Prostate gland (tissue), 2 donors: ENCODE measurements around the gene SLC5A10. TPM values are rescaled to one million over a fixed set of nuclear protein-coding genes. Genes with fewer than 3 reads are reported as not detected.
"Not testable (repeated sequence)": the region's sequence is repeated elsewhere in the genome, so short reads cannot be mapped to it uniquely, and the experiment has no call there.

Experiments used
- DNase-seq: peaks from one replicate; pipeline ENCODE4 v3.0.0-alpha.2; 2019; ENCODE audit warnings: low spot score
- H3K27ac ChIP-seq, 2 donors: fragments of 200-600 bp; sonication (generic); 2 replicates each; pipeline ENCODE4 v1.5.1; 2017 to 2019
- H3K27me3 ChIP-seq: fragments of 200-600 bp; sonication (generic); replicated peaks from 2 replicates; pipeline ENCODE4 v1.5.1; 2019; ENCODE audit not compliant: insufficient read depth
- H3K36me3 ChIP-seq, 2 donors: fragments of 200-600 bp; sonication (generic); 1 replicate in 1 of 2; 2 replicates in 1 of 2; pipeline versions ENCODE4 v1.5.1 to v1.8.1; 2017 to 2019
- H3K4me1 ChIP-seq: fragments of 200-600 bp; sonication (generic); replicated peaks from 2 replicates; pipeline ENCODE4 v1.5.1; 2019
- H3K4me3 ChIP-seq, 2 donors: fragments of 200-600 bp; sonication (generic); 2 replicates each; pipeline ENCODE4 v1.5.1; 2017 to 2019
- H3K9me3 ChIP-seq: fragments of 200-600 bp; sonication (generic); 2 replicates; pipeline ENCODE4 v1.5.1; 2017
- POLR2A ChIP-seq: fragments of 450-650 bp; IDR thresholded peaks from one replicate; pipeline ENCODE4 v1.6.1; 2016; ENCODE audit warnings: antibody characterized with exemption, mild to moderate bottlenecking
- POLR2AphosphoS5 ChIP-seq: sonication (generic); formaldehyde crosslinking; IDR thresholded peaks from one replicate; pipeline ENCODE4 v1.6.1; 2017; ENCODE audit warnings: antibody characterized with exemption
- WGBS: methylation state at CpG from one replicate; pipeline ENCODE4 v1.1.5; 2018; 5-methylcytosine and 5-hydroxymethylcytosine counted together
- intact Hi-C: fragments of 100-400 bp; cut with DNase I; formaldehyde crosslinking; loops from one replicate; pipeline ENCODE4 v1.14.2; 2022
- total RNA-seq, 2 donors: library from RNA; depleted of rRNA; stranded (reverse); fragments of >200 nt; gene quantifications; one replicate each; pipeline ENCODE4 v1.1.0, GENCODE V29; 2016
- TF ChIP-seq, protein P1 (sequence below), 4 experiments: fragments of 200-600 bp in 2 of 4; fragments of 450-650 bp in 2 of 4; sonication (generic) in 2 of 4; IDR thresholded peaks; 1 replicate in 3 of 4; 2 replicates in 1 of 4; pipeline ENCODE4 v1.5.1; 2016 to 2019; ENCODE audit warnings: antibody characterized with exemption in 4 of 4, mild to moderate bottlenecking in 2 of 4, moderate library complexity in 2 of 4

SLC5A10 gene
- total RNA-seq, 2 donors from 2014 or later: not detected

DNA sequence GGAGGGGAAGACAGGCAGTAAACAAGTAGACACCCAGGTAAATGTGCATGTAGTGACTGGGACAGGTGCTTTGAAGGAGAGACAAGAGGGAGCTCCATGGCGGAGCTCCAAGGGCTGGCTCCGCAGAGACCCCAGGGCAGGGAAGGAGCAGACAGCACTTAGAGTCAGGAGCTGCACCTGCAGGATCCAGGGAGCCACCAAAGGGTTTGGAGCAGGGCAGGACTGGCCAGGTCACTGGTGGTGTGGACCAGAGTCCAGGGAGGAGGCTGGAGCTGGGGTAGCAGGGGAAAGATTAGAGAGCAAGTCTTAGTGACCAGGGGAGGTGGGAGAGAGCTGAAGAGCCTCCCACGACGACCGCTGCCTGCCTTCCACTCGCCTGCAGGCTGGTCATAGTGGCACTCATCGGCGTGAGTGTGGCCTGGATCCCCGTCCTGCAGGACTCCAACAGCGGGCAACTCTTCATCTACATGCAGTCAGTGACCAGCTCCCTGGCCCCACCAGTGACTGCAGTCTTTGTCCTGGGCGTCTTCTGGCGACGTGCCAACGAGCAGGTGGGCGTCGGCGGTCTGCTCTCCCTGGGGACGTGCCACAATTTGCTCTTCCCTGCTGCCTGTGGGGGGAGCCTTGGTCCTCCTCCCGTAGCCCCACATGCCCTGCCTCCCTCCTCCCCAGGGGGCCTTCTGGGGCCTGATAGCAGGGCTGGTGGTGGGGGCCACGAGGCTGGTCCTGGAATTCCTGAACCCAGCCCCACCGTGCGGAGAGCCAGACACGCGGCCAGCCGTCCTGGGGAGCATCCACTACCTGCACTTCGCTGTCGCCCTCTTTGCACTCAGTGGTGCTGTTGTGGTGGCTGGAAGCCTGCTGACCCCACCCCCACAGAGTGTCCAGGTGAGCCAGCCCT, 67.3 kb downstream of the SLC5A10 start:
- no peaks in the 10 kb centered on the region for H3K27me3 ChIP-seq
- no peak for TF ChIP-seq POLR2A
- TF ChIP-seq, protein P1, sequence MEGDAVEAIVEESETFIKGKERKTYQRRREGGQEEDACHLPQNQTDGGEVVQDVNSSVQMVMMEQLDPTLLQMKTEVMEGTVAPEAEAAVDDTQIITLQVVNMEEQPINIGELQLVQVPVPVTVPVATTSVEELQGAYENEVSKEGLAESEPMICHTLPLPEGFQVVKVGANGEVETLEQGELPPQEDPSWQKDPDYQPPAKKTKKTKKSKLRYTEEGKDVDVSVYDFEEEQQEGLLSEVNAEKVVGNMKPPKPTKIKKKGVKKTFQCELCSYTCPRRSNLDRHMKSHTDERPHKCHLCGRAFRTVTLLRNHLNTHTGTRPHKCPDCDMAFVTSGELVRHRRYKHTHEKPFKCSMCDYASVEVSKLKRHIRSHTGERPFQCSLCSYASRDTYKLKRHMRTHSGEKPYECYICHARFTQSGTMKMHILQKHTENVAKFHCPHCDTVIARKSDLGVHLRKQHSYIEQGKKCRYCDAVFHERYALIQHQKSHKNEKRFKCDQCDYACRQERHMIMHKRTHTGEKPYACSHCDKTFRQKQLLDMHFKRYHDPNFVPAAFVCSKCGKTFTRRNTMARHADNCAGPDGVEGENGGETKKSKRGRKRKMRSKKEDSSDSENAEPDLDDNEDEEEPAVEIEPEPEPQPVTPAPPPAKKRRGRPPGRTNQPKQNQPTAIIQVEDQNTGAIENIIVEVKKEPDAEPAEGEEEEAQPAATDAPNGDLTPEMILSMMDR (IDR thresholded peaks at IDR 0.05): no peak
- TF ChIP-seq POLR2AphosphoS5: no peak
- intact Hi-C loops: no loop called here
- no peak for DNase-seq
- H3K27ac ChIP-seq: no peak overlapping the region
- H3K9me3 ChIP-seq: no peaks in the 10 kb centered on the region
- 57% methylated on average over 27 of the region's 27 CpGs for WGBS
- no peaks in the 10 kb centered on the region for H3K4me1 ChIP-seq
- no peak overlapping the region for H3K4me3 ChIP-seq
- no peaks in the 10 kb centered on the region for H3K36me3 ChIP-seq

GRCh38 chr17:19020016-19020415, 68.1 kb downstream of the SLC5A10 start:
- Histone ChIP-seq H3K27me3 (no peaks in the 10 kb centered on the region), H3K27ac (no peak overlapping the region), H3K4me1 (no peaks in the 10 kb centered on the region), H3K9me3 (no peaks in the 10 kb centered on the region), H3K36me3 (no peaks in the 10 kb centered on the region), H3K4me3 (no peak overlapping the region)
- intact Hi-C loops: no loop called here
- 90% methylated on average over 3 of the region's 3 CpGs for WGBS
- TF ChIP-seq POLR2AphosphoS5 (no peak), POLR2A (no peak)
- TF ChIP-seq, protein P1 (IDR thresholded peaks at IDR 0.05): no peak
- no peak for DNase-seq

DNA sequence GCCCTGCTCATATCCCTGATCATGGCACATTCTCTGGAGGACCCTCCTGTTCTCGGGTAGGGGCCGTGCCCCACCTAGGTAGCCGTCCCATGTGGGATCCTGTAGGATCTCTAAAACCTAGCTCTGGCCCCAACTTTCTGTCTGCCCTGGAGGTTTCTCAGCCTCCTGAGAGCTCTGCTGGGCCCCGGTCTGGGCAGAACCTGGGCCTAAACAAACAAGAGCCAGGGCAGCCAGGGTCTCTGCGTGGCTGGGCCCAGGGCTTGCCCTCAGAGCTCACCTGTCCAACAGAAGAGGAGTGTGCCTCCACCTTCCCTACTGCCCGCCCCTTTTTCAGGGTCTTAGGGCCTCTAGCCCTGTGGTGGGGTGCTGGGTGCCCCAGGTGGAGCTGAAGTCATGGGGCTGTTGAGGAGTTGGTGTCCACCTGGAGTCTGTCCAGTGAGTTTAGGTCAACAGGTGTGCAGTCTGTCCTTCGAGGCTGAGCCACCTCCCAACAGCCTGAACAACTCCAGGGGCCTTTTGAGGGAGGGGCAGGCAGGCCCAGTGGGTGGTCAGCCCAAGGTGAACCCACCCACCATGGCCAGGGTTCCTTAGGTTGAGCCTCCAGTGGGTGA, 69.2 kb downstream of the SLC5A10 start:
- H3K4me1 ChIP-seq, H3K4me3 ChIP-seq, H3K27me3 ChIP-seq, intact Hi-C loops, H3K9me3 ChIP-seq, H3K36me3 ChIP-seq, H3K27ac ChIP-seq, DNase-seq: not testable (repeated sequence)
- WGBS: 87% methylated on average over 7 of the region's 7 CpGs

GRCh38 chr17:19021622-19022083, 69.7 kb downstream of the SLC5A10 start:
- Histone ChIP-seq H3K27me3 (no peaks in the 10 kb centered on the region), H3K4me1 (no peaks in the 10 kb centered on the region), H3K27ac (no peak overlapping the region), H3K36me3 (no peaks in the 10 kb centered on the region), H3K4me3 (no peak overlapping the region), H3K9me3 (no peaks in the 10 kb centered on the region)
- intact Hi-C loops: no loop called here
- TF ChIP-seq POLR2AphosphoS5 (no peak), POLR2A (no peak)
- TF ChIP-seq, protein P1 (IDR thresholded peaks at IDR 0.05): no peak
- 92% methylated on average over 4 of the region's 24 CpGs for WGBS
- DNase-seq: no peak

DNA sequence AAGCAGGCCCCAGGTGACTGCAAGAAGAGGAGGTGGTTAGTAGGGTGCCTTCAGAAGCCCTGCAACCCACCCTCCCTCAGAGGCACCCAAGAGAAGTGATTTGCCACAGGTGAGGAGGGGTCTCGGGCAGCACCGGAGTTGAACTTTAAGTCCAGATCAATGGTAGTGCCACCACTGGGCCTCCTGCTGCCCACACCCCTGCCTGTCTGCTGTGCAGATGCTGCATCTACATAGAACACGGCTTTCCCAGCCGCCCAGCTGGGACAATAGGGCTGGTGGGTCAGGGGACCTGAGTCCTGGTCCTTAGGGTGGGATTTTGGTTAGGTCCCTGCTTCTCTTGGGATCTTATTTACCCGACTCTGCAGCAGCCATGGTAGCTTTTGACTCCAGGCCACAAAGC, 70.2 kb downstream of the SLC5A10 start:
- 94% methylated on average over 5 of the region's 5 CpGs for WGBS
- Histone ChIP-seq H3K9me3 (no peaks in the 10 kb centered on the region), H3K27me3 (no peaks in the 10 kb centered on the region), H3K36me3 (no peaks in the 10 kb centered on the region), H3K27ac (no peak overlapping the region), H3K4me1 (no peaks in the 10 kb centered on the region), H3K4me3 (no peak overlapping the region)
- intact Hi-C loops: no loop called here
- TF ChIP-seq POLR2A (no peak), POLR2AphosphoS5 (no peak)
- TF ChIP-seq, protein P1 (IDR thresholded peaks at IDR 0.05): no peak
- DNase-seq: no peak
